ENCODE results near the gene IFT122. TPM values are rescaled to one million over a fixed set of nuclear protein-coding genes. Genes with fewer than 3 reads are reported as not detected.
"Not testable (repeated sequence)": the region's sequence is repeated elsewhere in the genome, so short reads cannot be mapped to it uniquely, and the experiment has no call there.

The IFT122 gene
- total RNA-seq, 4 donors from 2014 or later = 36.6 to 74.4 (median 43.3) TPM

DNA sequence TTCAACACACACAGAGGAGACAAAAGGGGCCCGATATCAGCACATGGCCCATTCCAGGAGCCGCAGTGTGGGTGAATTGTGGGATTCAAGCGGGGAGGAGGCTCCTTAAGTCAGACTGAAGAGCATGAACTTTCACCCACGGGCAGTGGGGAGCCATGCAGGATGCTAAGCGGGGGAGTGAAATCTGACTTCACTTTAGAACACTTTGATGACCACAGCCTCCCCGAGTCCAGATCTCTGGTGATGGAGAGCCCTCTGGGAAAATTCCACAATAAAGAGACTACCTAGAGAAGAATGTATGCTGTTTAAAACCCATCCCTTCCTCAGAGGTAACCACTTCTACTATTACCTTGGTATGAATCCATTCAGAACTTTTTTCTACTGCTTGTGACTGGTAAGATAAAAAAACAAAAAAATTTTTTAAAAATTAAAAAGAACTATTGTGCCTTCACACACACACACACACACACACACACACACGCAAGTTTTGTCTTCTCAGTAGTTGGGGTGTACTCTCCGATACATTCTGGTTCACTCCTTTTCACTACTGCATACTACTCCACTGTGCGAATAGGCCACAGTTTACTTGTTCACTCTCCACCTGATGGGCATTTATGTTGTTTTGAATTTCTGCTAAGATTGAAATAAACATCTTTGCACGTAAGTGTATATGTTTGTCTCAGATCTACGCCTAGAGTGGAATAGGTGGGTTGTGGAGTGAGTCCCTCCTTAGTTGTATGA is 100.9 kb downstream of the IFT122 start:
- Histone ChIP-seq H3K36me3 (no peaks in the 10 kb centered on the region), H3K27ac (no peak overlapping the region), H3K27me3 (no peaks in the 10 kb centered on the region), H3K9me3 (no peaks in the 10 kb centered on the region), H3K4me1 (no peaks in the 10 kb centered on the region), H3K4me3 (no peak overlapping the region)
- WGBS, 2 donors = 80 to 82% methylated on average over 11 of the region's 11 CpGs
- TF ChIP-seq CTCF (IDR thresholded peaks at IDR 0.05) (no peak), EP300 (IDR thresholded peaks at IDR 0.05) (no peak), POLR2A (IDR thresholded peaks at IDR 0.05) (no peak)
- DNase-seq (ENCODE audit: low spot score in 2 of 2) = no peak

GRCh38 chr3:129542747-129543146 is 102.7 kb downstream of the IFT122 start:
- no peak overlapping the region for H3K27ac ChIP-seq
- 94 to 97% methylated on average over 4 to 5 of the region's 5 CpGs for WGBS, 2 donors
- no peak for DNase-seq (ENCODE audit: low spot score in 2 of 2)

GRCh38 chr3:129543156-129543790 is 103.2 kb downstream of the IFT122 start, which contains the start of gene H1-8:
H1-8 (plus strand) TSS chr3:129543175; CDS start chr3:129543219, 44 bp downstream.
- H3K27me3 ChIP-seq = no peaks in the 10 kb centered on the region
- TF ChIP-seq EP300 (IDR thresholded peaks at IDR 0.05) (no peak), CTCF (IDR thresholded peaks at IDR 0.05) (no peak), POLR2A (IDR thresholded peaks at IDR 0.05) (no peak)
- no peaks in the 10 kb centered on the region for H3K36me3 ChIP-seq
- whole genome bisulfite sequencing, 2 donors = 83 to 84% methylated on average over 16 of the region's 16 CpGs
- no peak within 1 kb of the TSS for H3K27ac ChIP-seq
- H3K4me1 ChIP-seq = no peaks in the 10 kb centered on the region
- no peak within 1 kb of the TSS for H3K4me3 ChIP-seq
- no peaks in the 10 kb centered on the region for H3K9me3 ChIP-seq
- DNase-seq (ENCODE audit: low spot score in 2 of 2) = no peak

More at GRCh38 chr3:129542747-129543146, 102.7 kb downstream of the IFT122 start:
- H3K9me3 ChIP-seq = no peaks in the 10 kb centered on the region
- no peak overlapping the region for H3K4me3 ChIP-seq
- TF ChIP-seq POLR2A (IDR thresholded peaks at IDR 0.05) (no peak), CTCF (IDR thresholded peaks at IDR 0.05) (no peak)
- H3K4me1 ChIP-seq = no peaks in the 10 kb centered on the region
- no peaks in the 10 kb centered on the region for H3K27me3 ChIP-seq
- H3K36me3 ChIP-seq = no peaks in the 10 kb centered on the region

GRCh38 chr3:129543999-129544398 is 104.0 kb downstream of the IFT122 start:
- no peaks in the 10 kb centered on the region for H3K4me1 ChIP-seq
- H3K36me3 ChIP-seq = no peaks in the 10 kb centered on the region
- TF ChIP-seq POLR2A (IDR thresholded peaks at IDR 0.05) (no peak), EP300 (IDR thresholded peaks at IDR 0.05) (no peak), CTCF (IDR thresholded peaks at IDR 0.05) (no peak)
- H3K9me3 ChIP-seq = no peaks in the 10 kb centered on the region
- H3K4me3 ChIP-seq = no peak overlapping the region
- DNase-seq (ENCODE audit: low spot score in 2 of 2) = no peak
- WGBS, 2 donors = 84 to 86% methylated on average over 9 of the region's 9 CpGs
- no peaks in the 10 kb centered on the region for H3K27me3 ChIP-seq
- no peak overlapping the region for H3K27ac ChIP-seq

GRCh38 chr3:129545951-129546350 is 105.9 kb downstream of the IFT122 start:
- H3K9me3 ChIP-seq; H3K27ac ChIP-seq; H3K27me3 ChIP-seq; H3K4me3 ChIP-seq; H3K4me1 ChIP-seq; DNase-seq (ENCODE audit: low spot score in 2 of 2); H3K36me3 ChIP-seq: not testable (repeated sequence)
- 91% methylated on average over 3 of the region's 3 CpGs for WGBS, 2 donors

Measured in tibial nerve (tissue), 4 donors.